C4-2B (cell line): ENCODE results near the gene FBRSL1.

Experiments
- H3K27ac ChIP-seq: fragments of 450-650 bp; 2 replicates; pipeline ENCODE4 v1.5.1; 2017
- CTCF ChIP-seq: fragments of 450-650 bp; conservative IDR thresholded peaks from 2 replicates; pipeline ENCODE4 v1.5.1; 2017; ENCODE audit warnings: mild to moderate bottlenecking
- ZFX ChIP-seq: fragments of 450-650 bp; IDR thresholded peaks from 2 replicates; pipeline ENCODE4 v1.6.1; 2017

Gene FBRSL1

DNA sequence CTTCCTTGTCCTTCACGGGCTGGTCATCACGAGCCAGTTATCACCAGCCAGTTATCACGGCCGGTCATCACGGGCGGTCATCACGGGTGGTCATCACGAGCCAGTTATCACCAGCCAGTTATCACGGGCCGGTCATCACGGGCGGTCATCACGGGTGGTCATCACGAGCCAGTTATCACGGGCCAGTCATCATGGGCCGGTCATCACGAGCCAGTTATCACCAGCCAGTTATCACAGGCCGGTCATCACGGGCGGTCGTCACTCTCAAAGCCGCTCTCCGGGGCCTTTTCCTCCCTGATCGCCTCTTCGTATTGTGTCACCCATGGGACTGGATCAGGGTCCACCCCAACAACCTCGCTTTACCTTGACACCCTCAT lies 13.9 kb upstream of the FBRSL1 start:
- H3K27ac ChIP-seq: no peak overlapping the region
- no peak for TF ChIP-seq CTCF
- no peak for TF ChIP-seq ZFX

DNA sequence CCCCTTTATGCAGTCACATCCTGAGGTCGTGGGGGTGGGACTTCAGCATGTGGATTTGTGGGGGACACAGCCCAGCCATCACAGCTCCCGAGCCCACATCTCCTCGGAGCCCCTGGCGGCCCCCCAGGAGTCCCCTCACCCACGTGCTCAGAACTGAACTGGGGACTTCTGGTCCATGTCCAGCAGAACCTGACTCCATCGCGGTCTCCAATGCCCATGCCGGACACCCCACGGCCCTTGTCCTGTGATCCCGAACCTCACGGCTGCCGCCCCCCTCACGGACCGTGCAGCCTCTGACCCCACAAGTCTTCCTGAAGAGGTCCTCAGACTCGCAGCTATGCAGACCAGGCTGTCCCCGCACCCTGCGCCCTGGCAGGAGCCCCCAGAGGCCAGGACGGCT lies 13.5 kb upstream of the FBRSL1 start:
- no peak overlapping the region for H3K27ac ChIP-seq
- no peak for TF ChIP-seq CTCF
- TF ChIP-seq ZFX: no peak

DNA sequence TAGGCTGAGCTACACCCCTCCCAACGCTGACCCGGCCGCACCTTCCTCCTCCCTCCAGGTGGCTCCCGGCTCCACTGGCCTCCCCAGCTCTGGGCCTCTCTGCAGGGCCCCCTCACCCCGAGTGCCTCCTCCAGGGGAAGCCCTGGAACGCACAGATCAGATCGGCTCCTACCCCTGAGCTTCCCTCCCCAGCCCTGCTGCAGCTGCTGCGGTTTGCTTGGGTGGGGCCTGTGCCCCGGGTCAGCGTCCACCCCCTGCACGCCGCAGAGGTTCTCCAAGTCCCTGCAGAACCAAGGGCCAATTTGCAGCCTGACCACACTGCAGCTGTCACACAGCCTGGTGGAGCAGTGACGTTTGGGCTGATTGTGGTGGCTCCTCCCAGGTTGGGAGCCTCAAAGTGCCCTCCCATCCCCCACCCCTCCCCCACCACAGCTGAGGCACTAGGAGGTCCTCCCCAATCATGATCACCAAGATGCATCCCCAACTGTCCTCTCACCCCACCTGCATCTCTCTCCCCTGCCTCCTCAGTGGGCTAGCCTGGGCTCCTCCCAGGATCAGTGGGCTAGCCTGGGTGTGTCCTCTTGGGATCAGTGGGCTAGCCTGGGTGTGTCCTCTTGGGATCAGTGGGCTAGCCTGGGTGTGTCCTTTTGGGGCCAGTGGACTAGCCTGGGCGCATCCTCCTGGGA lies 12.8 kb upstream of the FBRSL1 start:
- no peak for TF ChIP-seq ZFX
- no peak for TF ChIP-seq CTCF
- H3K27ac ChIP-seq: no peak overlapping the region

GRCh38 chr12:132477703-132478432 lies 12.1 kb upstream of the FBRSL1 start:
- H3K27ac ChIP-seq: no peak overlapping the region
- TF ChIP-seq CTCF (no peak), ZFX (no peak)

GRCh38 chr12:132478433-132478803 lies 11.5 kb upstream of the FBRSL1 start:
- no peak overlapping the region for H3K27ac ChIP-seq
- TF ChIP-seq ZFX: no peak
- TF ChIP-seq CTCF: no peak

- TF ChIP-seq ZFX: no peak
- no peak for TF ChIP-seq CTCF
- H3K27ac ChIP-seq: no peak overlapping the region
Observed at GRCh38 chr12:132478845-132479244, 11.1 kb upstream of the FBRSL1 start.

GRCh38 chr12:132479291-132479690 lies 10.7 kb upstream of the FBRSL1 start:
- H3K27ac ChIP-seq: no peak overlapping the region

More at GRCh38 chr12:132479291-132479690, 10.7 kb upstream of the FBRSL1 start:
- TF ChIP-seq ZFX: no peak
- no peak for TF ChIP-seq CTCF
